DND-41 (cell line): ENCODE measurements around the gene PPP1R1B.

ENCODE experiments used
- ATAC-seq: fragments of 200-7000 bp; cut with Tn5 transposase; 3 replicates; pipeline ENCODE4 v1.9.1; 2021; ENCODE audit warnings: low read depth; ENCODE audit not compliant: insufficient read depth
- DNase-seq: peaks from one replicate; pipeline ENCODE4 v3.0.0-alpha.2; 2020
- H2AFZ ChIP-seq: 2 replicates; pipeline ENCODE4 v1.6.0; 2012; ENCODE audit warnings: low read depth, low read length
- H3K27ac ChIP-seq: 2 replicates; pipeline ENCODE4 v1.5.1; 2012; ENCODE audit warnings: low read length, inconsistent platforms
- H3K27me3 ChIP-seq: fragments of 200-600 bp; sonication (generic); 2 replicates; pipeline ENCODE4 v1.6.0; 2012; ENCODE audit warnings: low read length, mild to moderate bottlenecking, inconsistent platforms; ENCODE audit not compliant: insufficient read depth, poor library complexity
- H3K36me3 ChIP-seq: 2 replicates; pipeline ENCODE4 v1.5.1; 2012; ENCODE audit warnings: low read length, inconsistent platforms; ENCODE audit not compliant: insufficient read depth
- H3K4me1 ChIP-seq: 2 replicates; pipeline ENCODE4 v1.5.1; 2012; ENCODE audit warnings: mild to moderate bottlenecking, low read length; ENCODE audit not compliant: insufficient read depth
- H3K4me2 ChIP-seq: 2 replicates; pipeline ENCODE4 v1.6.0; 2012; ENCODE audit warnings: mild to moderate bottlenecking, moderate library complexity, low read length, inconsistent platforms; ENCODE audit not compliant: insufficient read depth
- H3K4me3 ChIP-seq, 2 experiments: fragments of 200-600 bp in 1 of 2; shearing (Covaris generic) in 1 of 2; 2 replicates each; pipeline ENCODE4 v1.5.1; 2012 to 2016; ENCODE audit warnings: inconsistent platforms in 2 of 2, low read length in 2 of 2, mild to moderate bottlenecking in 2 of 2, low read depth in 1 of 2, moderate library complexity in 1 of 2
- H3K79me2 ChIP-seq: 2 replicates; pipeline ENCODE4 v1.6.0; 2012; ENCODE audit warnings: low read length, inconsistent platforms; ENCODE audit not compliant: insufficient read depth
- H3K9ac ChIP-seq: 2 replicates; pipeline ENCODE4 v1.6.0; 2012; ENCODE audit warnings: low read depth, mild to moderate bottlenecking, inconsistent platforms, low read length, moderate library complexity
- H3K9me3 ChIP-seq: 2 replicates; pipeline ENCODE4 v1.5.1; 2012; ENCODE audit warnings: low read length, moderate library complexity, mild to moderate bottlenecking, inconsistent platforms; ENCODE audit not compliant: insufficient read depth, severe bottlenecking
- H4K20me1 ChIP-seq: 2 replicates; pipeline ENCODE4 v1.6.0; 2012; ENCODE audit warnings: low read length; ENCODE audit not compliant: insufficient read depth
- CTCF ChIP-seq: IDR thresholded peaks from 2 replicates; pipeline ENCODE4 v1.5.1; 2012; ENCODE audit warnings: borderline replicate concordance, low read length, moderate library complexity, mild to moderate bottlenecking; ENCODE audit not compliant: poor library complexity, severe bottlenecking; ENCODE audit errors: extremely low read depth
- EZH2 ChIP-seq: IDR thresholded peaks from 3 replicates; pipeline ENCODE4 v1.6.1; 2012; ENCODE audit warnings: borderline replicate concordance, low read depth, mild to moderate bottlenecking, moderate library complexity, low read length, inconsistent platforms; ENCODE audit not compliant: severe bottlenecking

PPP1R1B gene

GRCh38 chr17:39627047-39627711, 427 bp downstream of the PPP1R1B start:
- DNase-seq (no peak), ATAC-seq (no peak)
- no peaks in the 10 kb centered on the region for H3K79me2 ChIP-seq
- peaks cover 5% of the 10 kb centered on the region for H3K27me3 ChIP-seq
- H3K27ac ChIP-seq: no peak overlapping the region
- H3K4me2 ChIP-seq: no peak overlapping the region
- no peak overlapping the region for H3K9ac ChIP-seq
- H3K4me1 ChIP-seq: peaks cover 10% of the 10 kb centered on the region
- peaks cover 2% of the 10 kb centered on the region for H4K20me1 ChIP-seq
- TF ChIP-seq EZH2: no peak
- no peak for TF ChIP-seq CTCF
- H2AFZ ChIP-seq: no peak overlapping the region
- H3K4me3 ChIP-seq: no peak overlapping the region
- H3K36me3 ChIP-seq: no peaks in the 10 kb centered on the region
- no peaks in the 10 kb centered on the region for H3K9me3 ChIP-seq

- Histone ChIP-seq H3K4me1 (peaks cover 7% of the 10 kb centered on the region; the same call in 1 of the 2 replicates), H2AFZ (no peak overlapping the region), H4K20me1 (peaks cover 2% of the 10 kb centered on the region), H3K4me3 (no peak overlapping the region), H3K9me3 (no peaks in the 10 kb centered on the region), H3K27ac (no peak overlapping the region), H3K36me3 (no peaks in the 10 kb centered on the region), H3K27me3 (peaks cover 5% of the 10 kb centered on the region), H3K4me2 (no peak overlapping the region), H3K79me2 (no peaks in the 10 kb centered on the region), H3K9ac (no peak overlapping the region)
- TF ChIP-seq CTCF: no peak
- TF ChIP-seq EZH2: no peak
- ATAC-seq (no peak), DNase-seq (no peak)
Observed at GRCh38 chr17:39627712-39628516, 1.2 kb downstream of the PPP1R1B start.

- no peak overlapping the region for H3K27ac ChIP-seq
- no peak for DNase-seq
- H3K36me3 ChIP-seq: no peaks in the 10 kb centered on the region
- no peak for TF ChIP-seq EZH2
- TF ChIP-seq CTCF: no peak
- no peaks in the 10 kb centered on the region; the same call in 1 of the 2 replicates for H4K20me1 ChIP-seq
- peaks cover 5% of the 10 kb centered on the region for H3K27me3 ChIP-seq
- H3K4me1 ChIP-seq: no peaks in the 10 kb centered on the region
- no peaks in the 10 kb centered on the region for H3K79me2 ChIP-seq
- H3K9me3 ChIP-seq: no peaks in the 10 kb centered on the region
- no peak overlapping the region for H3K4me3 ChIP-seq
- no peak overlapping the region for H3K9ac ChIP-seq
- H2AFZ ChIP-seq: no peak overlapping the region
- no peak overlapping the region for H3K4me2 ChIP-seq
- no peak for ATAC-seq
Observed at GRCh38 chr17:39628655-39629493, 2.1 kb downstream of the PPP1R1B start.
